Breast epithelium (tissue), 4 donors: ENCODE data around the gene MYO1D. TPM values are rescaled to one million over a fixed set of nuclear protein-coding genes. Genes with fewer than 3 reads are reported as not detected.
A peak's percentile ranks its signal among the peaks of the same experiment; 100 is the strongest.

Experiments used
- DNase-seq, 2 donors: peaks; one replicate each; pipeline ENCODE4 v3.0.0-alpha.2; 2019; ENCODE audit warnings: low spot score in 2 of 2
- H3K27ac ChIP-seq, 2 donors: fragments of 200-600 bp; sonication (generic) in 1 of 2; one replicate each; pipeline ENCODE4 v1.5.1; 2016 to 2019; ENCODE audit warnings: mild to moderate bottlenecking in 1 of 2
- H3K27me3 ChIP-seq, 2 donors: fragments of 200-600 bp; sonication (generic) in 1 of 2; one replicate each; pipeline versions ENCODE4 v1.5.1 to v1.6.0; 2017 to 2019; ENCODE audit warnings: control low read depth in 1 of 2, mild to moderate bottlenecking in 1 of 2
- H3K36me3 ChIP-seq: fragments of 200-600 bp; one replicate; pipeline ENCODE4 v1.5.1; 2019
- H3K4me1 ChIP-seq, 2 donors: fragments of 200-600 bp; sonication (generic); one replicate each; pipeline ENCODE4 v1.5.1; 2016 to 2019; ENCODE audit warnings: control low read depth in 1 of 2
- H3K4me3 ChIP-seq, 3 donors: fragments of 200-600 bp; sonication (generic); 1 replicate in 2 of 3; 2 replicates in 1 of 3; pipeline ENCODE4 v1.5.1; 2016 to 2019; ENCODE audit warnings: mild to moderate bottlenecking in 3 of 3, moderate library complexity in 2 of 3
- H3K9me3 ChIP-seq, 2 donors: fragments of 200-600 bp; sonication (generic) in 1 of 2; one replicate each; pipeline ENCODE4 v1.5.1; 2016 to 2019; ENCODE audit warnings: control low read depth in 1 of 2
- POLR2A ChIP-seq: fragments of 450-650 bp; IDR thresholded peaks from one replicate; pipeline ENCODE4 v1.6.1; 2016; ENCODE audit warnings: antibody characterized with exemption, mild to moderate bottlenecking, moderate library complexity
- POLR2AphosphoS5 ChIP-seq, 3 donors: sonication (generic); formaldehyde crosslinking; IDR thresholded peaks; one replicate each; pipeline ENCODE4 v1.6.1; 2017; ENCODE audit warnings: antibody characterized with exemption in 3 of 3
- intact Hi-C: fragments of 100-400 bp; cut with DNase I; formaldehyde crosslinking; loops from one replicate; pipeline ENCODE4 v1.15.1; 2023; ENCODE audit warnings: low total_unique reads
- total RNA-seq, 3 donors: library from RNA; depleted of rRNA; stranded (reverse); fragments of >200 nt; gene quantifications; one replicate each; pipeline ENCODE4 v1.1.0, GENCODE V29; 2016
- TF ChIP-seq, protein P1 (sequence below), 3 donors: fragments of 450-650 bp; IDR thresholded peaks; one replicate each; pipeline ENCODE4 v1.5.1; 2016 to 2017; ENCODE audit warnings: antibody characterized with exemption in 3 of 3, mild to moderate bottlenecking in 3 of 3, moderate library complexity in 3 of 3

MYO1D gene
- total RNA-seq, 3 donors from 2014 or later, result 54.4 to 114 (median 76.7) TPM

DNA sequence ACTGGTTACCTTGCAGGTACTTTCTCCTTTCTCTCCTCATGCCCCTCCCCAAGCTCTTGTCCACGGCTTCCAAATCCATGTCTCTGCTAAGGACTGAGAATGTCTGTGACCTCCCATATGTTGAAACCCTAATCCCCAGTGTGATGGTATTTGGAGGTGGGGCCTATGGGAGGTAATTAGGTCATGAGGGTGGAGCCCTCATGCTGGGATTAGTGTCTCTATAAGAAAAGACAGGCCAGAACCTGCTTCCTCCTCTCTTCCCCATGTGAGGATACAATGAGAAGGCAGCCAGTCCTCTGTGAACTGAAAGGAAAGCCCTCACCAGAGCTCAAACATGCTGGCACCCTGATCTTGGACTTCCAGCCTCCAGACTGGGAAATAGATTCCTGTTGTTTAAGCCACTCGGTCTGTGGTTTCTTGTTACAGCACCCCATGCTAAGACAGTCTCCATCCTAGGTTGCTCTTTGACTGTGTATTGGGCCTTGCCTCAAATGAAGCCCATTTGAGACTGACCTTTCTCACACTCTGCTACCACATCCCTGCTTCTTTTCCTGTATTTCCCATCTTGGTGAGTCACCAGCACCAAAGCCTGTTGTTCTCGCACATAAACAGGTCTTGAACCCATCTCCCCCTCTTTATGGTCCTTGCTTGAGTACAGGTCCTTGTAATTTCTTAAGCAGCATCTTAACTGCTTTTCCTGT lies 255.2 kb downstream of the MYO1D start:
- no peaks in the 10 kb centered on the region for H3K36me3 ChIP-seq
- DNase-seq, result no peak
- TF ChIP-seq POLR2AphosphoS5 (IDR thresholded peaks at IDR 0.05) (no peak), POLR2A (no peak)
- TF ChIP-seq, protein P1, sequence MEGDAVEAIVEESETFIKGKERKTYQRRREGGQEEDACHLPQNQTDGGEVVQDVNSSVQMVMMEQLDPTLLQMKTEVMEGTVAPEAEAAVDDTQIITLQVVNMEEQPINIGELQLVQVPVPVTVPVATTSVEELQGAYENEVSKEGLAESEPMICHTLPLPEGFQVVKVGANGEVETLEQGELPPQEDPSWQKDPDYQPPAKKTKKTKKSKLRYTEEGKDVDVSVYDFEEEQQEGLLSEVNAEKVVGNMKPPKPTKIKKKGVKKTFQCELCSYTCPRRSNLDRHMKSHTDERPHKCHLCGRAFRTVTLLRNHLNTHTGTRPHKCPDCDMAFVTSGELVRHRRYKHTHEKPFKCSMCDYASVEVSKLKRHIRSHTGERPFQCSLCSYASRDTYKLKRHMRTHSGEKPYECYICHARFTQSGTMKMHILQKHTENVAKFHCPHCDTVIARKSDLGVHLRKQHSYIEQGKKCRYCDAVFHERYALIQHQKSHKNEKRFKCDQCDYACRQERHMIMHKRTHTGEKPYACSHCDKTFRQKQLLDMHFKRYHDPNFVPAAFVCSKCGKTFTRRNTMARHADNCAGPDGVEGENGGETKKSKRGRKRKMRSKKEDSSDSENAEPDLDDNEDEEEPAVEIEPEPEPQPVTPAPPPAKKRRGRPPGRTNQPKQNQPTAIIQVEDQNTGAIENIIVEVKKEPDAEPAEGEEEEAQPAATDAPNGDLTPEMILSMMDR (IDR thresholded peaks at IDR 0.05), result no peak
- no peaks in the 10 kb centered on the region for H3K9me3 ChIP-seq
- no peaks in the 10 kb centered on the region for H3K27me3 ChIP-seq
- intact Hi-C loops, result no loop called here
- no peak overlapping the region for H3K4me3 ChIP-seq
- H3K27ac ChIP-seq, result no peak overlapping the region
- H3K4me1 ChIP-seq, result no peaks in the 10 kb centered on the region

DNA sequence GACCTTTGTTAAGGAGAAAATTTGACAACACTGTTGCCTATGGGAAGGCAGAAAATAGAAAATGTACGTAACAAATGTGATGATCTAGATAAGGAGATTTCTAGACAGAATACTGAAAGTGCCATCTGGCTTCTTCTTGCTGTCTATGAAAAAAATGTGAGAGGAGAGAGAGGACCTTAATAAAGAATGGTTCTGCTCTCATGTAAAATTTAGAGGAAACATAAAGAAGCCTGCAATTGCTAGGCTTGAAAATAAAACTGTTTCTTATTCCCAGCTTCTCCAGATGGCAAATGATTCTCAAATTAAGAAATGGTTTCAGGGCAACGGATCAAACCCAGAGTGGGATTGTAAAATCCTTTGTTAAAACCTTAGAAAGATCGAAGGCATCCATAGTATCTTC lies 261.6 kb downstream of the MYO1D start:
- intact Hi-C loops, result no loop called here

DNA sequence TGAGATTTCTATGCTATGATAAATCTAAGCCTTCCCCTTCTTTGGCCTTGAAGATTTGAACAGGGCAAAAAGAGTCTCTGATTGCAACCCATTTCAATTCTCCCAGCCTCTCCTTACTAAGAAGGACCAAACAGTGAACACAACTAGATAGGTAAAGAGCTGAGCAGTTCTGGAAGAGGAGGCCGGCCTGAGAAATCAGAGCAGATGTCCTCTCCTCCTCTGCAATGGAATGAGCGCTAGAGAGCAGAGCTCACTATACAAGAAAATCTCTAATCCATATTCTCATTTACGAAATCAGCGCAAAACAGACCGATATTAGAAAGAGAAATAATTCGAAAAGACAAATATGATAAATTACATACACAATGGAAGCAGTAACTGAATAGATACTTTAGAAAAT lies 266.0 kb downstream of the MYO1D start:
- H3K27ac ChIP-seq, result no peak overlapping the region
- H3K36me3 ChIP-seq, result no peaks in the 10 kb centered on the region
- H3K27me3 ChIP-seq, result no peaks in the 10 kb centered on the region
- intact Hi-C loops, result no loop called here
- TF ChIP-seq, protein P1 (IDR thresholded peaks at IDR 0.05), result no peak
- no peak for TF ChIP-seq POLR2A
- no peak for TF ChIP-seq POLR2AphosphoS5 (IDR thresholded peaks at IDR 0.05)
- no peaks in the 10 kb centered on the region for H3K4me1 ChIP-seq
- DNase-seq, result no peak
- no peak overlapping the region for H3K4me3 ChIP-seq
- H3K9me3 ChIP-seq, result no peaks in the 10 kb centered on the region

More for the DNA sequence above, 261.6 kb downstream of the MYO1D start:
- TF ChIP-seq, protein P1 (IDR thresholded peaks at IDR 0.05), result no peak
- TF ChIP-seq POLR2AphosphoS5 (IDR thresholded peaks at IDR 0.05) (no peak), POLR2A (no peak)
- Histone ChIP-seq H3K4me1 (no peaks in the 10 kb centered on the region), H3K36me3 (no peaks in the 10 kb centered on the region), H3K4me3 (no peak overlapping the region), H3K27ac (no peak overlapping the region), H3K9me3 (no peaks in the 10 kb centered on the region), H3K27me3 (no peaks in the 10 kb centered on the region)
- DNase-seq, result no peak

DNA sequence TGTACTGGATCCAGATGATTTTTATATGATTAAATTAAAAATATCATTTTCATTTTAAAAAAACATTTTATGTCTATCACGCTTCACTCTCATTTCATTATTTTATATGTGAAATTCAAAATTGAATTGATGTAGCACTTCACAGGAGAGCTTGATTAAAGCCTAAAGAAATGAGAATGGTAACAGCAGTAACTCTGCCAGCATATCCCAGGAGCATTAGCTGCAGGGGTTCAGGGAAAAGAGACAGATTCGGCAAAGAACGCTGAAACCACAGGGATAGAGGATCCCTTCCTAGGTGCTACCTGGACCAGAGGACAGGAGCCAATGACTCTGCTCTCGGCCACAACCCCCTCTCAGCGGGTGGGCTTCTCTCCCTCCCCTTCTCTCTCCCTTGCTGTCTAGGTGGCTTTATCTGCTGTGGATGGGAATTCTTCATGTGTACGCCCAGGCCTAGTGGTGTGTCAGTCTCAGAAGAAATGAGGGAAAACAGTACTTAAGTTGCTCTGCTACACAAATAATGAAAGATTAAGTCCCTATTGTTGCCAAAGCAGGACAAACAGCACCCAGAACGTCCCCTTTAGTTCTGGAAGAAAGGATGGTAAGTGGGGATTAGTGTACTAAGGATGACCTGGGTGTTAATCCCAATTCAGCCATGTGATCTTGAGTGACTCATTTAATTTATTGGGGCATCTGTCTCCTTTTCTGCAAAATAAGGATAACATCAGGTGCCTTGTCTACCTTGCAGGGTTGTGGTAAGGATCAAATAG lies 266.9 kb downstream of the MYO1D start:
- DNase-seq, result no peak
- TF ChIP-seq POLR2AphosphoS5 (IDR thresholded peaks at IDR 0.05) (no peak), POLR2A (no peak)
- TF ChIP-seq, protein P1 (IDR thresholded peaks at IDR 0.05), result no peak
- no peaks in the 10 kb centered on the region for H3K36me3 ChIP-seq
- intact Hi-C loops, result no loop called here
- H3K4me1 ChIP-seq, result no peaks in the 10 kb centered on the region
- H3K9me3 ChIP-seq, result no peaks in the 10 kb centered on the region
- no peak overlapping the region for H3K27ac ChIP-seq
- H3K4me3 ChIP-seq, result no peak overlapping the region
- H3K27me3 ChIP-seq, result no peaks in the 10 kb centered on the region

DNA sequence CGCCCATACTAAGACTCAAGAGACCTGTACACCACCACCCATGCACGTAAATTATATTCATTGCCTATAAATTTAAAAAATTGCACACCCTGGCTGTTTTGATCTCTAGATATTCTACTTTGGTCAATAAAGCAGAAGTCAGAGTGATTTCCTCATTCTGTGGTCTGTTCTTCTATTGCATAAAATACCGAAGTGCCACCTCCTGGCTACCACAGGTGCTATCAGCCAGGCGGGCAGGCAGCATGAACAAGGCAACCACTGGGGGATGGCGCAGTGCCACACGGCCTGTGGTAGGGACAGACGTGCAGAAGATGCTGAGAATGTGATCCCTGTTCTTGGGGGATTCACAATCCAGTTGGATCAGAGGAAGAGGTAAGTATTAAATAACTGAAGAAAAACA lies 267.8 kb downstream of the MYO1D start:
- Histone ChIP-seq H3K27me3 (no peaks in the 10 kb centered on the region), H3K36me3 (no peaks in the 10 kb centered on the region), H3K4me1 (no peaks in the 10 kb centered on the region), H3K9me3 (no peaks in the 10 kb centered on the region), H3K27ac (no peak overlapping the region), H3K4me3 (no peak overlapping the region)
- peak; percentile 56 to 58 for DNase-seq
- intact Hi-C loops, result no loop called here
- no peak for TF ChIP-seq POLR2A
- TF ChIP-seq POLR2AphosphoS5 (IDR thresholded peaks at IDR 0.05), result no peak
- TF ChIP-seq, protein P1 (IDR thresholded peaks at IDR 0.05), result peak in 1 of 3 donors; percentile 56
